Fibroblast of lung (primary cell): ENCODE data around the gene TMCC1. TPM values are rescaled to one million over a fixed set of nuclear protein-coding genes. Genes with fewer than 3 reads are reported as not detected.

Experiments
- DNase-seq, 2 donors: peaks; one replicate each; pipeline versions ENCODE4 v3.0.0 to v3.0.0-alpha.2; 2010; ENCODE audit warnings: low read depth in 2 of 2
- H2AFZ ChIP-seq: 2 replicates; pipeline ENCODE4 v1.5.1; 2012; ENCODE audit warnings: low read length, control low read depth, inconsistent platforms
- H3K27ac ChIP-seq: 2 replicates; pipeline ENCODE4 v1.5.1; 2011; ENCODE audit warnings: low read length, control low read depth; ENCODE audit not compliant: insufficient read depth
- H3K27me3 ChIP-seq: 2 replicates; pipeline ENCODE4 v1.5.1; 2011; ENCODE audit warnings: mild to moderate bottlenecking, low read length; ENCODE audit not compliant: control insufficient read depth, insufficient read depth
- H3K36me3 ChIP-seq: 2 replicates; pipeline ENCODE4 v1.5.1; 2011; ENCODE audit warnings: low read length; ENCODE audit not compliant: control insufficient read depth, insufficient read depth
- H3K4me1 ChIP-seq: 2 replicates; pipeline ENCODE4 v1.5.1; 2011; ENCODE audit warnings: low read length; ENCODE audit not compliant: control insufficient read depth, insufficient read depth; ENCODE audit errors: extremely low read depth
- H3K4me2 ChIP-seq: 2 replicates; pipeline ENCODE4 v1.5.1; 2011; ENCODE audit warnings: low read length, control low read depth; ENCODE audit not compliant: insufficient read depth; ENCODE audit errors: extremely low read depth
- H3K4me3 ChIP-seq, 4 experiments: fragments of 200-600 bp in 1 of 4; sonication (generic) in 1 of 4; replicated peaks in 1 of 4; 2 replicates each; pipeline ENCODE4 v1.5.1; 2011 to 2016; ENCODE audit warnings: low read length in 4 of 4, low read depth in 3 of 4, mild to moderate bottlenecking in 3 of 4, control low read depth in 2 of 4, inconsistent platforms in 1 of 4, mixed read lengths in 1 of 4; ENCODE audit not compliant: insufficient read depth in 1 of 4; ENCODE audit errors: control extremely low read depth in 1 of 4
- H3K79me2 ChIP-seq: 2 replicates; pipeline ENCODE4 v1.5.1; 2012; ENCODE audit warnings: mild to moderate bottlenecking, low read length, inconsistent platforms; ENCODE audit not compliant: control insufficient read depth, insufficient read depth
- H3K9ac ChIP-seq: 2 replicates; pipeline ENCODE4 v1.5.1; 2011; ENCODE audit warnings: mild to moderate bottlenecking, low read length, control low read depth; ENCODE audit not compliant: insufficient read depth
- H3K9me3 ChIP-seq: 2 replicates; pipeline ENCODE4 v1.5.1; 2012; ENCODE audit warnings: low read depth, low read length; ENCODE audit not compliant: control insufficient read depth, insufficient read depth
- H4K20me1 ChIP-seq: 2 replicates; pipeline ENCODE4 v1.5.1; 2011; ENCODE audit warnings: low read length; ENCODE audit not compliant: control insufficient read depth, insufficient read depth; ENCODE audit errors: extremely low read depth
- CTCF ChIP-seq, 2 donors: IDR thresholded peaks in 1 of 2; conservative IDR thresholded peaks in 1 of 2; 1 replicate in 1 of 2; 2 replicates in 1 of 2; pipeline ENCODE4 v1.5.1; 2011 to 2012; ENCODE audit warnings: low read length in 2 of 2, control low read depth in 1 of 2, inconsistent platforms in 1 of 2, low read depth in 1 of 2, mild to moderate bottlenecking in 1 of 2
- EZH2 ChIP-seq: IDR thresholded peaks from 2 replicates; pipeline ENCODE4 v1.5.1; 2012; ENCODE audit warnings: low read length, control low read depth, mild to moderate bottlenecking; ENCODE audit errors: missing control alignments
- polyA plus RNA-seq, 2 donors: library from polyadenylated mRNA; depleted of rRNA in 1 of 2; stranded (reverse) in 1 of 2; unstranded in 1 of 2; fragments of >200 nt; gene quantifications; 2 replicates each; pipeline ENCODE4 v1.2.1, GENCODE V29; 2011 to 2012; ENCODE audit warnings: missing spikeins in 1 of 2
- total RNA-seq: library from RNA; depleted of rRNA; stranded (reverse); fragments of >200 nt; gene quantifications from 2 replicates; pipeline ENCODE4 v1.2.1, GENCODE V29; 2014

Gene TMCC1
- total and polyA plus RNA-seq, 2 donors (not counting 1 experiment from before 2014, with no cell fraction given): 16.2 to 16.8 TPM

- Histone ChIP-seq H3K36me3 (no peaks in the 10 kb centered on the region), H3K27me3 (no peaks in the 10 kb centered on the region), H4K20me1 (no peaks in the 10 kb centered on the region), H3K9ac (no peak overlapping the region), H3K9me3 (no peaks in the 10 kb centered on the region), H3K4me1 (peaks cover 2% of the 10 kb centered on the region), H3K27ac (no peak overlapping the region), H2AFZ (no peak overlapping the region), H3K79me2 (no peaks in the 10 kb centered on the region), H3K4me2 (no peak overlapping the region), H3K4me3 (no peak overlapping the region)
- peak in 1 of 2 donors; percentile 51 for DNase-seq
- no peak for TF ChIP-seq CTCF (conservative IDR thresholded peaks at IDR 0.05 in 1 of 2, IDR thresholded peaks at IDR 0.05 in 1 of 2; ENCODE audit: low read depth in 1 of 2, low read length in 2 of 2)
- TF ChIP-seq EZH2: no peak
These were observed 161.2 kb downstream of the TMCC1 start for GRCh38 chr3:129732200-129732876.

DNA sequence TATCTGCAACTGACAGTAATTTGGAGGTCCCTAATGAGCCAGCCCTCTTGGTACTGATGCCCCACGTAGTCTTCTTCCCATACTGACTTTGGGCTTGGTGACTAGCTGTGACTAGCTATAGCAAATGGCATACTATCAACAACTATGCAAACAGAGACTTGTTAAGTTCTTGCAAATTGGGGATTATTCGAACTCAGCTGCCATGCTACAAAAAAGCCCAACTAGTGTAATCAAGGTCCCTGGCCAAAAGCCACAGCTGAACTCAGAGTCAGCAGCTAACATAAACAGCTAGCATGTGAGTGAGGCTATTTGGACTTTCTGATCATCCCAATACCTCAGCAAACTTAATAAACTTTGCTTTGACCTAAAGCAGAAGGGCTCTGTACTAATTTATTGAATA lies 165.8 kb downstream of the TMCC1 start:
- Histone ChIP-seq H3K4me2 (no peak overlapping the region), H4K20me1 (no peaks in the 10 kb centered on the region), H3K79me2 (no peaks in the 10 kb centered on the region), H3K4me3 (no peak overlapping the region), H3K27me3 (no peaks in the 10 kb centered on the region), H3K36me3 (no peaks in the 10 kb centered on the region), H3K9me3 (no peaks in the 10 kb centered on the region), H3K4me1 (peaks cover 2% of the 10 kb centered on the region), H2AFZ (no peak overlapping the region), H3K27ac (no peak overlapping the region), H3K9ac (no peak overlapping the region)
- TF ChIP-seq EZH2 (no peak), CTCF (conservative IDR thresholded peaks at IDR 0.05 in 1 of 2, IDR thresholded peaks at IDR 0.05 in 1 of 2; ENCODE audit: low read depth in 1 of 2, low read length in 2 of 2) (no peak)
- peak; percentile 20 to 75 for DNase-seq

GRCh38 chr3:129723558-129724324 lies 169.8 kb downstream of the TMCC1 start:
- no peak overlapping the region for H3K9ac ChIP-seq
- peak overlapping the region in 2 of 4 experiments; percentile 31 to 47 for H3K4me3 ChIP-seq
- no peak overlapping the region for H3K27ac ChIP-seq

More at GRCh38 chr3:129723558-129724324, 169.8 kb downstream of the TMCC1 start:
- DNase-seq: peak; percentile 82 to 93
- H3K9me3 ChIP-seq: no peaks in the 10 kb centered on the region
- no peak overlapping the region for H2AFZ ChIP-seq
- no peaks in the 10 kb centered on the region for H4K20me1 ChIP-seq
- TF ChIP-seq EZH2: no peak
- no peak for TF ChIP-seq CTCF (conservative IDR thresholded peaks at IDR 0.05 in 1 of 2, IDR thresholded peaks at IDR 0.05 in 1 of 2; ENCODE audit: low read depth in 1 of 2, low read length in 2 of 2)
- H3K27me3 ChIP-seq: no peaks in the 10 kb centered on the region
- no peaks in the 10 kb centered on the region for H3K79me2 ChIP-seq
- no peaks in the 10 kb centered on the region for H3K36me3 ChIP-seq
- H3K4me1 ChIP-seq: peaks cover 2% of the 10 kb centered on the region
- H3K4me2 ChIP-seq: no peak overlapping the region
